ENCODE data around the gene AREL1.

The AREL1 gene

DNA sequence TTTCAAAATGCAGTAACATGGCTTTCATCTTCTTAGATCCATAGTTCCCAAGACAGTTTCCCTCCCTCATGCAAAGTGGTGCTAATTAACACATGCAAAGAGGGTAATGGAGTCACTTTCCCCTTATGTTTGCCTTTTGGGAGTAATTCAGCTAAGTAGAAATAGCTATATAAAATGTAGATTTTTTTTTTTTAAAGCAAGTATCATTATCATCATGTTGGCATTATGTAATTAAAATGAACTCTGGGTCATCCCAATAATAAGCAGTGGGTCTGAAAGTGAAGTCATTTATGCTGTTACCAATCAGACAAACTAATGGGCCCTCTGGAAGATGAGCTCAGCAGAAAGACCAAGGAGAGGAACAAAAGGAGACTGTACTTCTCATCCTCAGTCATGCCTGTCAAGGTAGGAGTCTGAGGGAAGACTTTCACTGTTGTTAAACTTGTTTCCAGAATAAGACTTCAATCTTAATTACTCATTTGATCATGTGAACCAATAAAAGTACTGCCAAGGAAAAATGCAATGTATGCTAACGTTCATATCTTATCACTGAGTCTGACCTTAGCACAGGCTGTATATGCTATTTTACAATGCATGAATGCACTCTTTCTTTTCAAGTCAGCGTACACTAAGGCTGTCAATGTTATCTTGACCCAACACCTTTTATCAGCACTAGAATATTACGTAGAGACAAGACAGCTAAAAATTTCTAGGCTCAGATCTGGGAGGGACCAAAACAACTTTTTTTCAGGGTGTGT lies 26.8 kb downstream of the AREL1 start:
- ATAC-seq (ENCODE audit: low read depth), result no peak
- Mint-ChIP-seq H3K36me3 (peaks cover 34% of the 10 kb centered on the region), H3K27me3 (no peaks in the 10 kb centered on the region), H3K4me3 (no peak overlapping the region), H3K4me1 (peaks cover 19% of the 10 kb centered on the region), H3K9me3 (no peaks in the 10 kb centered on the region), H3K27ac (no peak overlapping the region)
- no peak for DNase-seq (ENCODE audit: low spot score in 2 of 2)

DNA sequence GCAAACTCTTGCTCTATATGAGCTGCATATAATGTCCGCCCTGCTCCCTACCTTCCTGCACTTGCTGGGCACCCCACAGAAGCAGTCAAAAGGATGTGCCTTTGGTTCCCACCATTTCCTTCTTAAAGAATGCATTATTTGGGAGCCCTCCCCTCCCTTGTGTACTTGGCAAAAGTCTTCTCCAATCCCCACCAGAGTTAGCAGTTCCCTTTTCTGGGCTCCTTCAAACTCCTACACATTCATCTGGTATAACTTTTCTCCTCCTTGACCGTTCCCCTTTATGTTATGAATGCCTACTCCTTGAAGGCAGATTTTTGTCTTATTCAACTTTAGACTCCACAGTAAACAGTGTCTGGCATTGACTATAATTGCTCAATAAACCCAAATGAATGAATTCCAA lies 27.8 kb downstream of the AREL1 start:
- no peak overlapping the region for H3K27ac Mint-ChIP-seq
- no peak for DNase-seq (ENCODE audit: low spot score in 2 of 2)
- peaks cover 29% of the 10 kb centered on the region for H3K36me3 Mint-ChIP-seq

DNA sequence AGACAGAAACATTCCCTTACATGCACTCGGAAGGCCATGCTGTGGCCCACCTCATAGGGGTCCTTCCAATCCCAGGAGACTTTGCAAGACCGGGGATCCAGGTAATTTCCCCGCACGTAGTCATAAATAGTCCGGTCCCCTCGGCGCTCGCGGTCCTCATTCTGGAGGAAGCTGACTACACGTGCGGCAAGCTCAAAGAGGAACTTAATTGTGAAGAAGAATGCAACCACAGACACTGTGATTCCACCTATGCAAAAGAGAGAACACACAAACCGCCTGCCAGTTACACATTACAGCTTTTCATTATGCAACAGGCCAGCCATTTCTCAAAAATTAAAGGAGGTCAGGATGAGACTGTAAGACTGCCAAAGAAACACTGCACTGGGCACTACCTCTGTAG lies 28.4 kb downstream of the AREL1 start:
- peaks cover 19% of the 10 kb centered on the region for H3K4me1 Mint-ChIP-seq
- peak overlapping the region; percentile 64 for H3K27ac Mint-ChIP-seq
- DNase-seq (ENCODE audit: low spot score in 2 of 2), result peak; percentile 35 to 48
- H3K27me3 Mint-ChIP-seq, result no peaks in the 10 kb centered on the region
- peaks cover 29% of the 10 kb centered on the region for H3K36me3 Mint-ChIP-seq
- H3K4me3 Mint-ChIP-seq, result peak overlapping the region; percentile 32
- peak; percentile 99 for ATAC-seq (ENCODE audit: low read depth)
- H3K9me3 Mint-ChIP-seq, result no peaks in the 10 kb centered on the region

More for the DNA sequence above, 27.8 kb downstream of the AREL1 start:
- Mint-ChIP-seq H3K9me3 (no peaks in the 10 kb centered on the region), H3K4me3 (no peak overlapping the region), H3K27me3 (no peaks in the 10 kb centered on the region), H3K4me1 (peaks cover 19% of the 10 kb centered on the region)
- no peak for ATAC-seq (ENCODE audit: low read depth)

- no peak overlapping the region for H3K4me3 Mint-ChIP-seq
- peaks cover 19% of the 10 kb centered on the region for H3K4me1 Mint-ChIP-seq
- H3K9me3 Mint-ChIP-seq, result no peaks in the 10 kb centered on the region
- H3K36me3 Mint-ChIP-seq, result peaks cover 23% of the 10 kb centered on the region
- H3K27me3 Mint-ChIP-seq, result no peaks in the 10 kb centered on the region
- ATAC-seq (ENCODE audit: low read depth) (no peak), DNase-seq (ENCODE audit: low spot score in 2 of 2) (no peak)
- H3K27ac Mint-ChIP-seq, result no peak overlapping the region
These were observed 29.5 kb downstream of the AREL1 start for GRCh38 chr14:74683406-74683805.

GRCh38 chr14:74682169-74682952 lies 30.5 kb downstream of the AREL1 start:
- Mint-ChIP-seq H3K9me3 (no peaks in the 10 kb centered on the region), H3K4me3 (no peak overlapping the region), H3K27ac (peak overlapping the region; percentile 35), H3K36me3 (peaks cover 18% of the 10 kb centered on the region), H3K4me1 (peaks cover 19% of the 10 kb centered on the region), H3K27me3 (no peaks in the 10 kb centered on the region)
- DNase-seq (ENCODE audit: low spot score in 2 of 2) (no peak), ATAC-seq (ENCODE audit: low read depth) (no peak)

GRCh38 chr14:74675219-74675618 lies 37.7 kb downstream of the AREL1 start:
- H3K4me3 Mint-ChIP-seq, result no peak overlapping the region
- no peaks in the 10 kb centered on the region for H3K9me3 Mint-ChIP-seq
- DNase-seq (ENCODE audit: low spot score in 2 of 2) (no peak), ATAC-seq (ENCODE audit: low read depth) (no peak)
- no peaks in the 10 kb centered on the region for H3K27me3 Mint-ChIP-seq
- no peaks in the 10 kb centered on the region for H3K4me1 Mint-ChIP-seq
- H3K27ac Mint-ChIP-seq, result no peak overlapping the region
- peaks cover 34% of the 10 kb centered on the region for H3K36me3 Mint-ChIP-seq

DNA sequence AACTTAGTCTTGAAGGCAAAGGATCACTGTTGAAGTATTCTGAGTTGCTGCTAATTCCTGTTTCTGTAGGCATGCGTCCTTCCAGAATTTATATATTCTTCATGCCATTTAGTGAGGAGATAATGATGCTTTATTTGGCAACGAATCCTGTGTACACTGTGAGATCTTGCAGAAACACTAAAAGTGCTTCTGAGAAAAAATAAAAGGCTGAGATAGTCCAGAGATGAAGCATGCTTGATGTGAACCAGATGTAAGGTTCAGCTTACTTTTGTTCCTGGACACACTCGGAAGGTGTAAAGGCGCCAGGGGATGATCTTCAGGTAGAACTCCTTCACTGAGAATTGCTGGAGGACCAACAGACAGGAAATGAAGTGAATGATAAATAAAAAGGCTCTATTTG lies 39.1 kb downstream of the AREL1 start:
- no peak overlapping the region for H3K4me3 Mint-ChIP-seq
- H3K36me3 Mint-ChIP-seq, result peaks cover 43% of the 10 kb centered on the region
- H3K4me1 Mint-ChIP-seq, result no peaks in the 10 kb centered on the region
- H3K27me3 Mint-ChIP-seq, result no peaks in the 10 kb centered on the region
- no peak overlapping the region for H3K27ac Mint-ChIP-seq
- ATAC-seq (ENCODE audit: low read depth) (no peak), DNase-seq (ENCODE audit: low spot score in 2 of 2) (no peak)
- H3K9me3 Mint-ChIP-seq, result no peaks in the 10 kb centered on the region

DNA sequence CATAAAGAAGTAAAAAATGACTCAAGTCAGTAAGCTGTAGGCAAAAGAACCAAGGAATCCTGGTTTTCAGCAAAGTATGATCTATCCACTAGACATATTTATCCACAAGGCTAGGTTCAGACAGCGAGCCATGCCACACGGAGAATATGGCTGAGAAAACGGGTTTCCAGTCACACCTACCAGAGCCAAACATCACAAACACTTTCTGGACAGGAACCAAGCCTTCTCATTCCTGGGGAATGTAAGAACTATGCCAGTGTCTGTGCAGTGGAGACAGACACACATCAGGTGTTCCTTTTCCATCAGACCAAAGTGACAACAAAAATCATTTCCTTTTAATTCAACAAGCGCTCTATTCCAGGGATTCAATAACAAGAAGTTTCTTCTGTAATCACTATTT lies 41.1 kb downstream of the AREL1 start:
- Mint-ChIP-seq H3K36me3 (peaks cover 47% of the 10 kb centered on the region), H3K4me1 (no peaks in the 10 kb centered on the region), H3K4me3 (no peak overlapping the region), H3K27ac (no peak overlapping the region), H3K27me3 (no peaks in the 10 kb centered on the region), H3K9me3 (no peaks in the 10 kb centered on the region)
- DNase-seq (ENCODE audit: low spot score in 2 of 2), result no peak
- ATAC-seq (ENCODE audit: low read depth), result no peak

- DNase-seq (ENCODE audit: low spot score in 2 of 2), result no peak
- peaks cover 41% of the 10 kb centered on the region for H3K36me3 Mint-ChIP-seq
- H3K4me3 Mint-ChIP-seq, result no peak overlapping the region
These were observed 42.0 kb downstream of the AREL1 start for GRCh38 chr14:74670726-74671411.

DNA sequence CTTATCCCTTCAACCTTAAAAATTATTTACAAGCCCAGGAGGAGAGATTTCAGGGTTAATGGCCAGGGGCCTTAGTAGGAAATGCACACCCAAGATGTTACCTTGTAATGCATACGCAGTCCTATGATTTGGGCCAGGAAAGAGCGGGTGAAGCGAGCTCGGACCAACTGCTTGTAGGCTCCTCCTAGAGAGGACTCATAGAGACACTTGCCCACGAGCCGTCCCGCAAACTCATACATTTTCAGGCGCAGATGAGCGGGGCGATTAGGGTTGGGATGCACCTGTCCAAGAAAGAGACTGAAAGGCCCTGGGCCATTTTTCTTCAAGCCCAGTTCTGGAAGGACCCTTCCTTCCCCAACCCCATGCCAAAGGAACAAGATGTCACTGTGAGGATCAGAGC lies 43.0 kb downstream of the AREL1 start:
- ATAC-seq (ENCODE audit: low read depth), result no peak
- H3K9me3 Mint-ChIP-seq, result no peaks in the 10 kb centered on the region
- no peaks in the 10 kb centered on the region for H3K27me3 Mint-ChIP-seq
- H3K4me1 Mint-ChIP-seq, result no peaks in the 10 kb centered on the region
- no peak for DNase-seq (ENCODE audit: low spot score in 2 of 2)
- H3K27ac Mint-ChIP-seq, result no peak overlapping the region
- no peak overlapping the region for H3K4me3 Mint-ChIP-seq
- peaks cover 38% of the 10 kb centered on the region for H3K36me3 Mint-ChIP-seq

More at GRCh38 chr14:74670726-74671411, 42.0 kb downstream of the AREL1 start:
- H3K4me1 Mint-ChIP-seq, result no peaks in the 10 kb centered on the region
- no peak for ATAC-seq (ENCODE audit: low read depth)
- H3K27me3 Mint-ChIP-seq, result no peaks in the 10 kb centered on the region
- H3K27ac Mint-ChIP-seq, result no peak overlapping the region
- no peaks in the 10 kb centered on the region for H3K9me3 Mint-ChIP-seq

DNA sequence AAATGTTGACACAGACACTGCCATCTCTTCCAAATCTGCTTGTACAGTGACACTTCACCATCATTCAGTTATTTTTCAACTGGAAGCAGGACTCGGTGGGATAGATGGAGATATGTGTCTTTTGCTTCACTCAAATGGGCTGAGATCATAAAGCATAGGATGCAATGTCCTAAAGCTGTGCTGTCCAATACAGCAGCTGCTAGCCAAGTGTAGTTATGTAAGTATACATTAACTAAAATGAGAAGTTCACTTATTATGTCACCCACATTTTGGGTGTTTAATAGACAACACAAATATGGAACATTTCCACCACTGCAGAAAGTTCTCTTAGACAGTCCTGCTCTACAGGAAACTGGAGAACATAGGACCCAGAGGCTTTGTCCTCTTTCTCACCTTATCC lies 43.6 kb downstream of the AREL1 start:
- no peak for ATAC-seq (ENCODE audit: low read depth)
- Mint-ChIP-seq H3K27ac (no peak overlapping the region), H3K4me3 (no peak overlapping the region), H3K27me3 (no peaks in the 10 kb centered on the region), H3K4me1 (no peaks in the 10 kb centered on the region), H3K36me3 (peaks cover 39% of the 10 kb centered on the region), H3K9me3 (no peaks in the 10 kb centered on the region)
- DNase-seq (ENCODE audit: low spot score in 2 of 2), result no peak

- H3K36me3 Mint-ChIP-seq, result peaks cover 48% of the 10 kb centered on the region
- no peaks in the 10 kb centered on the region for H3K9me3 Mint-ChIP-seq
- no peak for DNase-seq (ENCODE audit: low spot score in 2 of 2)
- H3K4me1 Mint-ChIP-seq, result no peaks in the 10 kb centered on the region
- H3K27ac Mint-ChIP-seq, result no peak overlapping the region
- H3K27me3 Mint-ChIP-seq, result no peaks in the 10 kb centered on the region
- no peak overlapping the region for H3K4me3 Mint-ChIP-seq
- ATAC-seq (ENCODE audit: low read depth), result no peak
These were observed 45.1 kb downstream of the AREL1 start for GRCh38 chr14:74667758-74668157.

DNA sequence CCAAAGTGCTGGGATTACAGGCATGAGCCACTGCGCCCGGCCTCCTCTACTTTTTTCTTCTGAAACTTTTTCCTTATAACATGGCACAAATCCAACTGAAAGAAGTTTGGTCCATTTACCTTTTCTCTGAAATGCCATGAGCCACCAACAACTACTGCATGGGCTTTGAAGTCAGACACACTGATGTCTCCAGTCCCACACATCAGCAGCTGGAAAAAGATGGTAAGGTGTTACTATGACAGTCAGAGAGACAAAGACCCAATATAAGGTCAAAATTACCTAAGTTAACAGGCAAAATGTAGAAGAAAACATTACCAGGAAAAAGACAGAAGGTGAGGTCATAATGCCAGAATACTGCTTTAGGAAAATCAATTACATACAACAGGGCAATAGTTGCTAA lies 48.2 kb downstream of the AREL1 start:
- H3K27me3 Mint-ChIP-seq, result no peaks in the 10 kb centered on the region

GRCh38 chr14:74663884-74664283 lies 49.0 kb downstream of the AREL1 start:
- Mint-ChIP-seq H3K36me3 (peaks cover 33% of the 10 kb centered on the region), H3K4me3 (no peak overlapping the region), H3K27me3 (no peaks in the 10 kb centered on the region), H3K27ac (no peak overlapping the region), H3K4me1 (no peaks in the 10 kb centered on the region), H3K9me3 (no peaks in the 10 kb centered on the region)
- no peak for DNase-seq (ENCODE audit: low spot score in 2 of 2)
- no peak for ATAC-seq (ENCODE audit: low read depth)

More for the DNA sequence above, 48.2 kb downstream of the AREL1 start:
- DNase-seq (ENCODE audit: low spot score in 2 of 2), result no peak
- no peaks in the 10 kb centered on the region for H3K9me3 Mint-ChIP-seq
- H3K36me3 Mint-ChIP-seq, result peaks cover 39% of the 10 kb centered on the region
- no peaks in the 10 kb centered on the region for H3K4me1 Mint-ChIP-seq
- no peak for ATAC-seq (ENCODE audit: low read depth)
- no peak overlapping the region for H3K27ac Mint-ChIP-seq
- no peak overlapping the region for H3K4me3 Mint-ChIP-seq

Data from memory B cell (primary cell).